Muscle of back (tissue), 11 donors: Measurements from ENCODE around the gene FAM13A. TPM values are rescaled to one million over a fixed set of nuclear protein-coding genes. Genes with fewer than 3 reads are reported as not detected.

Source experiments
- DNase-seq, 3 donors: peaks; one replicate each; pipeline versions ENCODE4 v3.0.0 to v3.0.0-alpha.2; 2013
- polyA plus RNA-seq, 10 donors: library from polyadenylated mRNA; unstranded; fragments of 120-200 nt; gene quantifications; one replicate each; pipeline ENCODE4 v1.2.1, GENCODE V29; 2013; ENCODE audit not compliant: insufficient read length in 10 of 10

FAM13A gene
- polyA plus RNA-seq, 10 donors, result 22.5 to 41.7 (median 31.6) TPM

DNA sequence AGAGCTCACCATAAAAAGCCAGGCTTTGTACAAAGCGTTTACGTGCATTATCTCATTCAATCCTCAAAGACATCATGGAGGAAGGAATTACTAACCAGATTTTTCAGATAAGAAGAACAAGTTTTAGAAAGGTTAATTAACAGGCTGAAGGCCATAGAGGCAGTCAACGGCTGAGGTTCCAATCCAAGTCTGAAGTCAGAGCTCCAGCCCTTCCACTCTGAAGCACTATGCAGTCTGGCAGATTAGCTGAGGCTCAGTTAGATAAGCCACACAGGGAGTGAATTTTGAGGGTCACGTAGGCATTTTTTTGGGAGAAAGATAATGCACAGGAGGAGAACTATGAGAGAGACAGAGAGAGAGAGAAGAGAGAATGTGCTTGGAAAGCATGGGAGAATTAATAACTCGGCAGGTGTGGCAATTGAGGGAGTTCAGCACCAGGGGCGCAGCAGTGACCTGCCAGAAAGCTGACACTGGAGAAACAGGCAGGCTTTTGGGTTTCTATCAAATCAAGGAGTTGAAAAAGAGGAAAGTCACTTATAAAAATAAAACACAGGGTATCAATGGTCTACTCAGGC, 242.9 kb downstream of the FAM13A start:
- no peak for DNase-seq

GRCh38 chr4:88813013-88813412, 244.0 kb downstream of the FAM13A start:
- no peak for DNase-seq

GRCh38 chr4:88812420-88812819, 244.6 kb downstream of the FAM13A start:
- DNase-seq, result no peak

DNA sequence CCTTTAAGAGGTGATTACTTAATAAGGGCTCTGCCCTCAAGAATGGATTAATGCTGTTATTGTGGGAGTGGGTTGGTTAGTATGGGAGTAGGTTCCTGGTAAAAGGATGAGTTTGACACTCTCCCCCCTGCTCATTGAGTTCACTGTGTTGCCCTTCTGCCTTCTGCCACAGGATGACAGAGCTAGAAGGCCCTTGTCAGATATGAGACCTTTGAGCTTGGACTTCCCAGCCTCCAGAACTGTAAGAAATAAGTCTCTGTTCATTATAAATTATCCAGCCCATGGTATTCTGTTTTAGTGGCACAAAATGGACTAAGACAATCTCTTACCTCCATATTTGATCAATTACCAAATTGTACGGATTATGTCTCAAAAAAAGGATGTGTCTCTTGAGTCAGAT, 245.1 kb downstream of the FAM13A start:
- no peak for DNase-seq

DNA sequence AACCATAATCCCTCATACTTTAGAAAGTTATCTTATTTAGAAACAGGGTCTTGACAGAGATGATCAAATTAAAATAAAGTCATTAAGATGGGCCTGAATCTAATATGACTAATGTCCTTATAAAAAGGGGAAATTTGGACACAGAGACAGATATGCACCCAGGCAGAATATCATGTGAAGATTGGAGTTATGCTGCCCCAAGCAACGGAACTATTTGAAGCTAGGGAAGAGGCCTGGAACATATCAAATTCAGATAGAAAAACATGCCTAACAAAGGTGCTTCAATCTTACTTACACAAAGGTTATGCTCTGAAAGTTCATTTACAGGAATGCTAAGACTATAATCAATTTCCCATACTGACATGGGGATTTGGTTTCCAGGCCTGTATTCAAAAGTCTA, 246.7 kb downstream of the FAM13A start:
- DNase-seq, result no peak

GRCh38 chr4:88809576-88810219, 247.3 kb downstream of the FAM13A start:
- DNase-seq, result peak; percentile 41 to 81 (median 51)

DNA sequence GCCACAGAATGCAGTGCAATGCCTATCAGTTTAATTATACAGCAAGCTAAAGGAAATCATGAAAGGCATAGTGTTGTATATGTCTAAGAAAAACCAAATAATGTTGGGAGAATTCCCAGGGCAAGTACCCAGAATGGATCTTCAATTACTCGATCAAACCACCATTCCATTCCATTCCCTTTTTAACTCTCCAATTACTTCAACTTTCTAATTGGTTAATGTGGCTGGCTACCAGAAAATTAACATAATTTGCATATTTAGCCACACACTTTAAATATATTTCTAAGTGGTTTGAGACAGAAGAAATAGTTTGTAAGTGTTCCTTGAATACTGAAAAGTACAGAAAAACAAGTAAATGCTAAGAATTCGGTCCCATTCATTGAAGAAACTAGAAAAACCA, 247.9 kb downstream of the FAM13A start:
- DNase-seq, result peak in 1 of 3 donors; percentile 27

DNA sequence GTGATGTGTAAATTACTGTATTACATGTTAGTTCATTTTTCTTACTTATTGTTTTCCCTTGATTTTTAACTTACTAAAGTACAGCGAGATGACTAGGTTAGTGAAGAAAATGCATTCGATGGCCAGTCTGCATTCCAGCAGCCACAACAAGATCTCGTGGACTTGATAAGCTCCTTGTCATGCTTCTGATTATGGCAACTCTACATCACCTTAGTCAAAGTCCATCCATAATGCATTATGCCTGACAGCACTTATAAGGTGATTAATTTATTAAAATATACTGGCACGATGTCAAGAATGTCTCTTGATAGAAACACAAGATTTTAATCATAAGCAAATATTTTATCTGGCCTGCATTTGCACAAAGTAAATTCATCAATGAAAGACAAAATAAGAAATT, 249.5 kb downstream of the FAM13A start:
- DNase-seq, result no peak

GRCh38 chr4:88804234-88804633, 252.8 kb downstream of the FAM13A start:
- no peak for DNase-seq

DNA sequence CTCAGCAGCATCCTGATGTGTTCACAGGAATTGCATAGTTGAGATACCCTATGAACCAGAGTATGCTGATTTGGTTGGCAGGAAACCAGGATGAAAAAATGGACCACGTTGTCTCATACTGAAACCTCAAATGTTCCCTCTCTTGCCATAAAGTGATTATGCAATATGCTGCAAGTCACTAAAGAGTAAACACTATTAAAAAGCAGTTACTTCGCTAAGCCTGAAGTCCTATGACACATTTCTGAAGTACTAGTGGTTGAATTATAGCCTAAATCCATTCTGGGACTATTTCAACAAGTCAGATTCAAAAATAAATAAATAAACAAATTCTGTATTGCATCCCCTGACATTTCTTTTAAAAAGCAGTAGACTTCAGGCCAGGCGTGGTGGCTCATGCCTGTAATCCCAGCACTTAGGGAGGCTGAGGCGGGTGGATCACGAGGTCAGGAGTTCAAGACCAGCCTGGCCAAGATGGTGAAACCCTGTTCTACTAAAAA, 253.3 kb downstream of the FAM13A start:
- peak; percentile 52 to 84 (median 60) for DNase-seq

DNA sequence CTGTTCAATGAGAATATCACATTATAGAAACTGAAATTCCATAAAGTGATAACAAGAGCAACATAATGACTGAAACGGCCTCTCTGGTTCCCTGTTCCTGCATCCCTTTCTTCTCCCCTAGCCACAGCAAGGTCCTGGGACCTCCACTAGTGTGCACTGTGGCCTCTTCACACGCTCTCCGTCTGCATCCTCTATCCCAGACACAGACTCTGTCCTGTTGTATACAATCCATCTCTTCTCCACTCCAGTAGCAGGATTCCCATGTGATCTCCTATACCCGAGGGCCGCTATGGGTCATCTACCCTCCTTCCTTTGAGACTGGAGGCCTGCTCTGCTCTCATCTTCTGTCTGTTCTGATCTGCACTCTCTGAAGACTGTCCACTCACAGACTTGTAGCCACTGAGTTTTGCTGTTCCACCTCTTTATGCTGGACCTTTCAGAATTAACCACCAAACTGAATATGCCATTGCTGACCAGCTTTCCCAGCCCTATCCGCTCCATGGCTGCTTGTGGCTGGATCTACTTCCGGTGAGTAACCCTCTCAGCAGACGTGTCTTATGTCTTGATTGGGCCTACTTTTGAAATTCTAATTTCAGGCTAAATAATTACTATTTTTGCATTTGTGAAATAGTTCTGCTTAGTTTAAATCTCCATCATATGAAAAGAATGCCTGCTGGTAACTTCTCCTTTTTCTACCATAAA, 254.2 kb downstream of the FAM13A start:
- DNase-seq, result no peak

GRCh38 chr4:88802138-88802537, 254.8 kb downstream of the FAM13A start:
- DNase-seq, result no peak

- DNase-seq, result no peak
Observed at GRCh38 chr4:88799900-88800299, 257.1 kb downstream of the FAM13A start.

DNA sequence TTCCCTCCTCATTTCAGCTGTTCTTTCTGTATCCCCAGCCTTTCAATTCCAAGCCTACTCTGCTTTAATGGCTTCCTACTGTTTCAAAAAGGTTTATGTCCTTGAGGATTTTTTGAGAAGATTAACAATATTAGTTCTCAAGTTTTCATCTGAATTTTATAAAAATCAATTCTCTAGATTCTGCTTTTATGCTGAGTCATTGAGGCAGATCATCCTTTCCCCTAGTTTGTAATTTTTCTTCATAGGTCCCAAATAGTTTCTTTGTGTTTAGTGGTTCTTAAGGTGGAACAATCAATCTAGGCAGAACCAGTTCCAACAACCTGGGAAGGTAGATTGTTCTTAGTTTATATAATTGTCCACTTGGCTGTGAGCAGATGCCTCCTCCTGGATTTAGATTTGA, 259.3 kb downstream of the FAM13A start:
- DNase-seq, result no peak

DNA sequence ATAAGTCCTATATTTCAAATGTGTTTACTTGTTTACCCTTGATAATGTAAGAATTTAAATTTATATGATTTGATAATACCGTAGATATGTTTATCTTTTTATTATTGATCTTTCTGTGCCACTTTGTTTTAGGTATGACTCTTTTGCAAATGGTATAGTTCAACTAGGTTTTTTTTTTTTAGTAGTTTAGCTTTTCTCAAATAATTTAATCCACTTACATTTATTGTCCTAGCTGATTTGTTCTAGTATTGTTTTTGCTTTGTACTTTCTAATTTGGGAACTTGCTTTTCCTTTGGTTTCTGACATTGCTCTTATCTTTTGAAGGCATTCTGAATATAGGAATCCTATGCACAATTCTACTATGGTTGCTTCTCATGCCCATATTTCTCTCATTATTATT, 260.4 kb downstream of the FAM13A start:
- no peak for DNase-seq

DNA sequence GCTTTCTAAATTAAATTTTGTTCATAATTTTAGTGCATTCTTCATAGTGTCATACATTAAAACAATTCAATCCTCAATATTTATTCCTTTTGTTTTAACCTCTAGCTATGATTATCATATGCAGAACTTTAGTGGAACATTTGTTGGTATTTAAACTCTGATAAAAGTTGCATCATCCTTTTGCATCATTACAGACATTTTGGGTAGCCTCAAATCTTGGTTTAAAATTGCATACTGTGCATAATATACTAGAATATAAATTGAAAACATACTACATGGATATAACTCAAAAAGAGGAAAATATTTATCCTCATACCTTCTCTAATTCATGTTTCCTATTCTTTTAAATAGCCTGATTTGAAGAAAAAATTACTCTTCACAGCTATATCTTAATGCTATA, 262.0 kb downstream of the FAM13A start:
- no peak for DNase-seq

- DNase-seq, result no peak
Observed at GRCh38 chr4:88794087-88794690, 262.8 kb downstream of the FAM13A start.

GRCh38 chr4:88793475-88793874, 263.5 kb downstream of the FAM13A start:
- no peak for DNase-seq

DNA sequence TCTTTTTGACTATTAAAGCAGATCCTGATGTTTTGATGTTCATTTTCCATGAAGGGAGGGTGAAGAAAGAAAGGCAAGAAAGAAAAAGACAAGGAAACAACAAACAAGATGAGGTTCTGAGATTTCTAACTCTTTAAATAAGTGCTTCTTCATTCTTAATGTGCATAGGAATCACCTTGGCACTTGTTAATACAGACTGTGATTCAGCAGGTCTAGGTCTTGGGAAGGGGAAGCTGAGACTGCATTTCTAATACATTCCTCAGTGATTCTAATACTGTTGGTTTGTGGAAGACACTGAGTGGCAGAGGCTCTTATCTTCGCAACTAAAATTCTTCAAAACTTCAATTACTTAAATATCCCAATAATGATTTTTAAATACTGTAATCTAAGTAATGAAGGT, 264.2 kb downstream of the FAM13A start:
- DNase-seq, result no peak

GRCh38 chr4:88792268-88792781, 264.7 kb downstream of the FAM13A start:
- DNase-seq, result peak in 1 of 3 donors; percentile 58

- no peak for DNase-seq
Observed at GRCh38 chr4:88791274-88791673, 265.7 kb downstream of the FAM13A start.

GRCh38 chr4:88788895-88789294, 268.1 kb downstream of the FAM13A start:
- DNase-seq, result no peak

GRCh38 chr4:88788424-88788823, 268.6 kb downstream of the FAM13A start:
- no peak for DNase-seq
